GM19468 (cell line): ENCODE measurements around the gene TMLHE.
"Not testable (repeated sequence)": the region's sequence is repeated elsewhere in the genome, so short reads cannot be mapped to it uniquely, and the experiment has no call there.

Source experiments
- ATAC-seq: cut with Tn5 transposase; IDR thresholded peaks from one replicate; pipeline ENCODE4 v1.9.1; 2021; ENCODE audit warnings: mild to moderate bottlenecking, moderate library complexity, moderate number of reproducible peaks; ENCODE audit not compliant: unreplicated experiment; ENCODE audit errors: extremely low read depth

TMLHE gene, protein sequence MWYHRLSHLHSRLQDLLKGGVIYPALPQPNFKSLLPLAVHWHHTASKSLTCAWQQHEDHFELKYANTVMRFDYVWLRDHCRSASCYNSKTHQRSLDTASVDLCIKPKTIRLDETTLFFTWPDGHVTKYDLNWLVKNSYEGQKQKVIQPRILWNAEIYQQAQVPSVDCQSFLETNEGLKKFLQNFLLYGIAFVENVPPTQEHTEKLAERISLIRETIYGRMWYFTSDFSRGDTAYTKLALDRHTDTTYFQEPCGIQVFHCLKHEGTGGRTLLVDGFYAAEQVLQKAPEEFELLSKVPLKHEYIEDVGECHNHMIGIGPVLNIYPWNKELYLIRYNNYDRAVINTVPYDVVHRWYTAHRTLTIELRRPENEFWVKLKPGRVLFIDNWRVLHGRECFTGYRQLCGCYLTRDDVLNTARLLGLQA

DNA sequence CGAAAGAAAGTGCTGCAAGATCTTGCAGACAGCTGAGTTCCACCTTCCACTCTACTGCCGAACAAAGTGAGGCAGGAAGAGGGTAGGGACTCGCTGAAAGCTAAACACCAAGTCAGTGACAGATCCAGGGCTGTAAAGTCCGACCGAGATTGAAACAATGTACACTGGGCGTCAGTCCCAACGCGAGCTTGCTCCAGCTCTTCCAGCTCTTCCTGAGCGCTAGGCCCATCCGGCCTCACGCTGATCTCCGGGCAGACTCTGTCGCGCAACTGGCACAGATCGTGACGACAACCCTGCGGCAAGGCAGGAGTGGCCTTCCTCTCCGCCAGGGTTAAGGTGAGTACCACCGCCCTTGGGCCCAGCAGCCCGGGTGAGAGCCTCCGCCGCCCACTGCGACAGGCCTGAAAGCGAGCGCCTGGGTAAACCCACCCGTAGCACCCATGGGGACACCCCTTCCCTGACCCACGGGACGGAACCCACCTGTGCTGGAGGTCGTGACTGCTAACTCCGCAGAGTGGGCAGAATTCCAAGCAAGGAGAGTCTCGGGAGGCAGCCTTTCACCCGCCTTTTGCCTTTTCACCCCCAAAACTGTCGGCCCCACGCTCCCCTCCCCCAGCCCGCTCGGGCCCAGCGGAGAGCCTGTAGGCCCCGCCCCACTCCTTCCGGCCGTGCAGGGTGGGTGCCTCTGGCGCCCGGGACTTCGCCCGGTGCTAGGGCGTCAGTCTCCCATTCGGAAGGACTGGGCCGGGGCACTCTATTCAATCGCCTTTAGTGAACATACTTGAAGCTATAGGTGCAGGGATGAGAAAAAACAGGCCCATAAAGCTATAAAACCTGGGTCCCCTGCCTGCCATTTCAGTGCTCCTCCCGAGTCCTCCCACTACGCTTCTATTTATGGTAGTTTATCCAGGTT, at the start of gene TMLHE, which contains the start of gene SPRY3:
Gene TMLHE, minus strand, starts transcription at position 641 of the 913 bp plus-strand sequence. CDS start 67,676 bp downstream, outside the sequence.
Gene SPRY3, plus strand, starts transcription at position 275 of the 913 bp plus-strand sequence.
- ATAC-seq = peak; percentile 57

DNA sequence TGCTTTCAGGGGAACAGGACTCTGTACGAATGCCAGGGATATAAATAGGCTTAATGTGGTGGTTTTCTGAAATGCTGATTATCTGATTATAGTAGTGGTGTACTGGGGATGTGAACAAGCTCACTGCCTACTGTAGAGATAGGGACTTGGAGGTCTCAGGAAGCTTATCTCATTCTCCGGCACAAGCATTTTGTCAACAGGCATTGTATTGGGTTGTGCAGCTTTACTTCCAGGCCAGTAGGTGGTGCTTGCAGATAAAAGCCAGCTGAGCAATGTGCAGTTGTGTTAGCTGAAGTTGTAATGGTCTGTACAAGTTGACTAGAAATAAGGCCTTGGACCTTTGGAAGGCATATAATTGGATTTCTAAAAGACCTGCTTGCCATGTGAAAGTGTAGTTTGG, 49.5 kb upstream of the TMLHE start:
- no peak for ATAC-seq

DNA sequence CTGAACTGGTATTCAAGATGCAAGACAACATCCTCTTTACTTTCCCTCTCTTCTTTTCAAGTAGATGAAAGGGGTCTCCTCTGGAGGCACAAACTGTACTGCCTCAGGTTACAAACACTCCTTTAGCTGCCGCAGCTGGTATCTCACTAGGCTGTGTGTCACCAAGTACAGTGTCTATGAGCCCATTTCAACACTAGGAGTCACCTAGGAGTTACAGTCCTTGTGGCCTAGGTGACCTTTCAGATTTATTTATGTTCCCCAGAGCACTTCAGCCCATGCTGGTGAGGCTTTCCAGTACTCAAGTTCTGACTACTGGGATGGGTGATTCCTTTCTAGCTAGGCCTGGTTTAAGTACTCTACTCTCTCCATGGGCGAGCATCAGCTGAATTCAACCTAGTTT, 32.4 kb upstream of the TMLHE start:
- ATAC-seq = no peak

DNA sequence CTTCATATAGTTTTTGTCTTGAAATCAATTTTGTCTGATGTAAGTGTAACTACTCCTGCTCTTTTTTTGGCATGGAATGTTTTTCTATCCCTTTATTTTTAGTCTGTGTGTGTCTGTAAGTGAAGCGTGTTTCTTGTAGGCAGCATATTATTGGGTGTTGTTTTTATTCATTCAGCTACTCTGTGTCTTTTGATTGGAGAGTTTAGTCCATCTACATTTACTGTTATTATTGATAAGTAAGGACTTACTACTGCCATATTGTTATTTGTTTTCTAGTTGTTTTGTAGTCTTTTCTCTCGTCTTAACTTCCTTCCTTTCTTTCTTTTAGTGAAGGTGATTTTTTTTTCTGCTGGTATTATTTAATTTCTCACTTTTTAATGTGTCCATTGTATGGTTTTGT, 30.5 kb upstream of the TMLHE start:
- no peak for ATAC-seq

DNA sequence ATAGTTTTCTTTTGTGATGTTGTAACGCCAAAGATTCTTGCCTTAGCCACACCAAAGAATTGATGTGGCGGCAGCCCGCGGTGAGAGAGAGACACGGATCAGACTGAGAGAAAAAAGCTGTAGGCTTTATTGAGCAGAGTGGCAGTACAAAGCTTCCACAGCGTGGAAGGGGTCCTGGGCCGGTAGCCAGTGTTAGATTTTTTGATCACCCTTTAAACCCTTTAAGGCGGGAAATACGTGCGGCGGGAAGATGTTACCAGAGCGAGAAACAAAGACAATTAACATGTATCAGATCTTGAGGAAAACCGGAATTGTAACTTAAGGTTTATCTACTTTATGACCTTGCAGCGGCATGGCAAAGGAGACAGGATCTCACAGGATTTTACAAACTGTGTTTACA, 28.6 kb upstream of the TMLHE start:
- not testable (repeated sequence) for ATAC-seq

DNA sequence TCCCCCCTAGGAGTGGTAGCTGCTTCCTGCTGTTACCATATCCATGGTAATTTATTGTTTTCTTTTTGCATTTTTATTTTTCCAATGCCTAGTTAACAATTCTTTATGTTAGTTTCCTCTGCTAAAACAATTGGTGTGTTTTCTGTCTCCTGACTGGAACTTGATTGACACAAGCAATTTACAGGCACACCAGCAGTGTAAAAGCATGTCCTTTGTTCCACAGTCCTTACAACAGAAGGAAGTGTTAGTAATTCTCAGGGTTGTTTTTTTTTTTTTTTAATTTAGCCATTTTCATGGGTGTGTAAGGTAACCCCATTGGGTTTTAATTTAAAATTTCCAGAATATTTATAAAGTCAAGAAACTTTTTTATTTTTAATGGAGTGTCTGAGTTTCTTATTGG, 25.0 kb upstream of the TMLHE start:
- no peak for ATAC-seq

DNA sequence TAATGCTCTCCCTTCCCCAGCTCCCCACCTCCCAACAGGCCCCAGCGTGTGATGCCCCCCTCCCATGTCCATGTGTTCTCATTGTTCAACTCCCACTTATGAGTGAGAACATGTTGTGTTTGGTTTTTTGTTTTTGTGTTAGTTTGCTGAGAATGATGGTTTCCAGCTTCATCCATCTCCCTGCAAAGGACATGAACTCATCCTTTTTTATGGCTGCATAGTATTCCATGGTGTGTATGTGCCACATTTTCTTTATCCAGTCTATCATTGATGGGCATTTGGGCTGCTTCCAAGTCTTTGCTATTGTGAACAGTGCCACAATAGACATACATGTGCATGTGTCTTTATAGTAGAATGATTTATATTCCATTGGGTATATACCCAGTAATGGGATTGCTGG, 22.3 kb upstream of the TMLHE start:
- ATAC-seq = not testable (repeated sequence)

DNA sequence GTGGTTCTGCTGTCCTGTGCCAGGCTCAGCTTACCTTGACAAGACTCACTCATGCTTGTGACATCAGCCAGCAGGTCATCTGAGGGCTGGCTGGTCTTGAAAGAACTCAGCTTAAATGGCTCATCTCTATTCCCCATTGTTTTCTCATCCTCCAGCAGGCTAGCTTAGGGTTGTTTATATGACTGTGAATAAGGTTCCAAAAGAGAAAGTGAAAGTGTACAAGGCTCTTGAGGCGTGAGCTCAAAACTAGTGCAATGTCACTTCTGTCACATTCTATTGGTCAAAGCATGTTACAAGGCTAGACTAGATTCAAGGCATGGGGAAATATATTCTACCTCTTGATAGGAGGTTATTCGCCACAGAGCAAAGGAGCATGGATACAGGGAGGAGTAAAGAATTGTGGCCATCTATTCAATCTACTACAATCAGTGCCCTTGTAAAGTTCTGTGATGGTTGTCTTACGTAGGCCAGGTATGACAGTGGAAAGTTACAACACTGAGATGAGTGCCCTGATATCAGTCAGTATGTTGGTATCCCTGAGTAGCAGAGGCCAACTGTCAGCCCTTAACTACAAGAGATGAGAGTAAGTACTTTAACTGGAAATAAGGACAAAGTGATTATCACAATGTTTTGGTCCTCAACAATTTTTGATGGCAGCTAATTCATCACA, 19.8 kb upstream of the TMLHE start:
- no peak for ATAC-seq

DNA sequence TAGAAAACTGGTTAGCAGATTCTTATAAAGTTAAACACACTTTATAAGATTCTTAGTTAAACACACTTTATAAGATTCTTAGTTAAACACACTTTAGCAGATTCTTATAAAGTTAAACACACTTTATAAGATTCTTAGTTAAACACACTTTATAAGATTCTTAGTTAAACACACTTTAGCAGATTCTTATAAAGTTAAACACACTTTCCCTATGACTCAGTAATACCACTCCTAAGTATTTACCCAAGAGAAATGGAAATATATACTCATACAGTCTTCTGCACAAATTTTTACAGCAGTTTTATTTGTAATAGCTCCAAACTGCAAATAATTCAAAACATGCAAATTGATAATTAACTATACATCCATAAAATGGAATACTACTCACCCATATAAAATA, 7.4 kb upstream of the TMLHE start:
- ATAC-seq = not testable (repeated sequence)

DNA sequence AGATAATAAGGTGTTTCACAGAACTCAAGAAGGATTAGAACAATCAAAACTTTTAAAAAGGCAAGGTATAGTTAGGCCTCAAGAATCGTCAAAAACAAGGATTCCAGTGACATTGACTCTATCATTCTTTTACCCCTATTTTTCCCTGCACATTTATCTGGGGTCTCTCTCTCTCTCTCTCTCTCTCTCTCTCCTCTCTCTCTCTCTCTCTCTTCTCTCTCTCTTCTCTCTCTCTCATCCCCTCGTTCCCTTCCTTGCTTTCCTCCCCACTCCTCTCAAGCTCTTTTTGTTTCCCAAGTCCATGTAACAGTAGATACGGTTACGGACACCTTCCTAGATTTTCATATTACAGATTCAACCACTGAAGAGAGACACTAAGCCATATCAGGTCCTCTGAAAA, 3.2 kb upstream of the TMLHE start:
- ATAC-seq = no peak

DNA sequence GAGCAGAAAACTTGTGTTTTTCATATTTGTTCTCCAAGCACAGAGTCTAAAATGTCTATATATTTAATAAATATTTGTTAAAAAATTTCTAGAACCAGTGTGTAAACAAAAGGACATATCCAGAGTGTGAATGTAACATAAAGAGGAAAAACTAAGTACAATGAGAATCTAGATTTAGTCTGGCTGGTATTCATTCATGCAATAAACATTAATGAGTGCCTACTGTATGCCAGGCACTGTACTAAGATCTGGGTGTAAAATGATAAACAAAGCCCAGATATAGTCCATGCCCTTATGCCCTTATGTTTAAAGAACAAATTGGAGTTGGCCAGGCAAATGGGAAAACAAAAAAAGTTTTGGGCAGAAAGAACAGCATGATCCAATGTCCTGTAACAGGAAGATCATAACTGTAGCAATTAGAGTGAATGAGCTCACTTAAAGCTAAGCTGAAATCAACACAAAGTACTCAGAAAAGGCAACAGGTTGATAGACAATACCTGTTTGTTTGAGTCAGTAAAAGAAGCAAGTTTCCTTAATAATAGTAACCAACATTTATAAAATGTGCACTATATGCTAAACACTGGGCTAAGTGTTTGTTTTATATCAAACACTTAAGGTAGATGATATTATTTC, 1.3 kb upstream of the TMLHE start:
- no peak for ATAC-seq

DNA sequence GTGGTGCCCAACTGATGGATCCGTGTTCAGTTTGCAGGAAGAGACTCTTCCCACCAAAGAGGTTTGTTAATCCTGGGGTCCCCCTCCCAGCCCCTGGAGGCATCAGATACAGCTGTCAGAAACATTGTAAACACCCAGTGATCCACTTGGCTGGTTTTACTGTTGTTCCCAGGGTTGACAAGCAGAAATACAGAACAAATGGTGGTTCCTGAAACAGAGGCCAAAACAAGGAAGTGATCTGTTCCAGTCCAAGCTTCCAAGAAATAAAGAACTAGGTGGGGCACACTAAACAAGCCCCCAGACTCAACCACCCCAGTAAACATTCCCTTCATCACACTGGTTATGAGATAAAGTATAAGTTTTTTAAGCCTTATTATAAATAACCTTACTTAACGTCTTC, 1.4 kb downstream of the TMLHE start:
- ATAC-seq = no peak

DNA sequence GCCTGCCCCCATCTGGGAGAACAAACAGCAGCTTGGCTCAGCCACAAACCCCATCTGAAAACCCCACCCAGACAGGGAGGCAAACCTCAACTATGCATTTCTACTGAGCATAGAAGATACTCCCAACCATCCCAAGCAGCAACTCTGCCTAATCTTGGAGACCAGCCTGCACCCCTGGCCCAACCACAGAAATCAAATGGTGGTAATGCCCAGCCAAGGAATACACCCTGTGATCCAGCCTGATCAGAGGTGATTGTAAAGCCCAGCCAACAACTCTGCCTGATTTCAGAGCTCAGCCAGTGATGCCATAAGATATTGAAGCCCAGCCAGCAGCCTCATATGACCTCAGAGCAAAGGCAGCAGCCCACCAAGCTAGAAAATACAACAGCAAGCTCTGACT, 19.8 kb downstream of the TMLHE start:
- no peak for ATAC-seq

DNA sequence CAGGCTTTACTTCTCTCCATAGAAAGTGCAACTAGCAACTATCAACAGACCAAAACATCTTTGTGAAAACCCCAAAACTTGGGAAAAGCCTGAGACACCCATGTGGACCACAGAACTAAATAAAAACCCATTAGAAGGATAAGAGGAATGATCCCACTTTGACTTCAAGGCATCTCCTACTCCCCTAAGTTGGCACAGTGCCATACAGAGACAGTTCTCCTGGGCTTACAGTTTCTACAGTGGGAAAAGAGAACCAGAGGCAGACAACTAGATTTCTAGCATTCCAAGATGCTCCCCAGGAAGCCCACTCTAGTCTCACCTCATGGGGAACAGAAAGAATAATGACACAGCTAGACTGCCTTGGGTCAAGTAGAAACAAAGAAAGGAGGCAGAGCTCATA, 20.4 kb downstream of the TMLHE start:
- ATAC-seq = no peak

DNA sequence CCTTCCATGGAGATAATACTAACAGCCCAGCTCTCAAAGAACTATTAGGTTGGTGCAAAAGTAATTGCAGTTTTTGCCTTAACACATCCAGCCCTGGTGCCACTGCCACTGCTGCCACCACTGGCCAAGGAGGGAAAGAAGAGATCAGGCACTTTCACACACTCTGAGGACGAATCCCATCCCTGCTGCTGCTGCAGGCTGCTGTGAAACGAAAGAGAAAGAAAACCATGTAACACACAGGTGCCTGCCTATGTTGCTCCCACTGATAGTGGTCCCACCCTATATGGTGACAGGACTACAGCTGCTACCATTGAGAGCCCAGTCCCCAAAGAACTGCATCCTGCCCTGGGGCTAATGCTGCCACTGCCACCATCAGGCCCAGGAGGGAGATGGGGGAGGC, 35.1 kb downstream of the TMLHE start:
- no peak for ATAC-seq

DNA sequence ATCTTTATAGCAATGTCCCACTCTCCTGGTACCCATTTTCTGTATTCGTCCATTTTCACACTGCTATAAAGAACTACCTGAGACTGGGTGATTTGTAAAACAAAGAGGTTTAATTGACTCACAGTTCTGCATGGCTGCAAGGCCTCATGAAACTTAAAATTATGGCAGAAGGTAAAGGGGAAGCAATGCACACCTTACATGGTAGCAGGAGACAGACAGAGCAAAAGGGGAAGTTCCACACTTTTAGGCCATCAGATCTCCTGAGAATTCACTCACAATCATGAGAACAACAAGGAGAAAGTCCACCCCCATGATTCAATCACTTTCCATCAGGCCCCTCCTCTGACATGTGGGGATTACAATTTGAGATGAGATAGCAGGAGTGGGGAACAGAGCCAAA, 49.7 kb downstream of the TMLHE start:
- no peak for ATAC-seq

DNA sequence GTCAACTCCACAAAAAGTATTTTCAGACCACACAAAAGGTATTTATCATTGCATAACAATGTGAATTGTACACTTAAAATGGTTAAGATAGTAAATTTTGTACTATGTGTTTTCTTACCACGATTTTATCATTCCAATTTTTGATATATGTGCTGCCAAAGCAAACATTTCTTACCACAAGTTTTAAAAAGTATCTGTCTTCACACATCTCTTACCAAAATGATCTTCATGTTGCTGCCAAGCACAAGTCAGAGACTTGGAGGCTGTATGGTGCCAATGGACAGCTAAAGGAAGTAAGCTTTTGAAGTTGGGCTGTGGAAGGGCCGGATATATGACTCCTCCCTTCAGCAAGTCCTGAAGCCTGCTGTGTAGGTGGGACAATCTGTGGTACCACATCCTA, 67.9 kb downstream of the TMLHE start:
- no peak for ATAC-seq

DNA sequence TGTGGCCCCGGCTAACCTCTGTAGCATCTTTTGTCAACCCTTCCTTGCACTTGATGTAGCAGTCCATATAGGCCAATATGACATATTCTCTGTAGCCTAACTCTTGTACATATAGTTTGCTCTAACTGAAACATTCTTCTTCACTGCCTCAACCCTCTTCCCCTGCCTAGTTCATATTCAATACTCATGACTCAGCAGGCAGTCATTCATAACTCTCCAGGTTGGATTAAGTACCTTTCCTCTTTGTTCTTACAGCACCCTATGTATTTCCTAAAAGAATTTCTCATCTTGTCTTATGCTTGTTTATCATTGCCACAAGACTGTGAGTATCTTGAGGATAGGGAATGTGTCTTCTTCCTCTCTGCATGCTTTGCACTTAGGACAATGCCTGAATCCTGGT, 76.9 kb downstream of the TMLHE start:
- no peak for ATAC-seq

DNA sequence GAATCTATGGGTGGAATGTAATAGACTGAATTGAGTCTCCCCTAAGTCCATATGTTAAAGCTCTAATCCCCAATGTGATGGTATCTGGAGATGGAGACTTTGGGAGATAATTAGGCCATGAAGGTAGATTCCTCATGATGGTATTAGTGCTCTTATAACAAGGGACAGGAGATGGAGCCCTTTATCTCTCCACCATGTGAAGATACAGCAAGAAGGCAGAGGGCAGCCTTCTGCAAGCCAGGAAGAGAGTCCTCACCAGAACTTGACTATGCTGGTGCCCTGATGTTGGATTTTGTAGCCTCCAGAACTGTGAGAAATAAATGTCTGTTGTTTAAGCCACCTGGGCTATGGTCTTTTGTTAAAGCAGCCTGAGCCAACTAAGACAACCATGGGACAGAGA, 78.0 kb downstream of the TMLHE start:
- ATAC-seq = no peak

DNA sequence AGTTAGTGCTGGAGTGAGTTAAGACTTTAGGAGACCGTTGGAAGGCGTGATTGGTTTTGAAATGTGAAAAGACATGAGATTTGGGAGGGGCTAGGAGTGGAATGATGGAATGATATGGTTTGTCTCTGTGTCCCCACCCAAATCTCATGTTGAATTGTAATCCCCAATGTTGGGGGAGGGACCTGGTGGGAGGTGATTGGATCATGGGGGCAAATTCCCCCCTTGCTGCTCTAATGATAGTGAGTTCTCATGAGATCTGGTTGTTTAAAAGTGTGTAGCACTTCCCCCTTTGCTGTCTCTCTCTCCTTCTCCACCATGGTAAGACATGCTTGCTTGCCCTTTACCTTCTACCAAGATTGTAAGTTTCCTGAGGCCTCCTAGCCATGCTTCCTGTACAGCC, 85.7 kb downstream of the TMLHE start:
- not testable (repeated sequence) for ATAC-seq
